ENCODE results near the gene CDH12. TPM values are rescaled to one million over a fixed set of nuclear protein-coding genes. Genes with fewer than 3 reads are reported as not detected.

The CDH12 gene
- total RNA-seq, 2 donors from 2014 or later: 0.90 to 1.9 TPM

GRCh38 chr5:22835686-22836085 lies 17.5 kb downstream of the CDH12 start:
- H3K9me3 Mint-ChIP-seq: no peaks in the 10 kb centered on the region
- no peak for TF ChIP-seq CTCF (conservative IDR thresholded peaks at IDR 0.05)
- no peak overlapping the region for H3K27ac Mint-ChIP-seq
- no peaks in the 10 kb centered on the region for H3K4me1 Mint-ChIP-seq
- WGBS, 2 experiments (ENCODE audit: insufficient coverage in 1 of 2, insufficient read length in 1 of 2): 83 to 100% methylated on average over 1 of the region's 1 CpG
- H3K4me1 ChIP-seq (ENCODE audit: control insufficient read depth, insufficient read depth, low read length): no peaks in the 10 kb centered on the region
- no peak overlapping the region for H3K27ac ChIP-seq (ENCODE audit: low read depth, low read length)
- H3K4me3 ChIP-seq (ENCODE audit: low read length): no peak overlapping the region
- H3K27me3 Mint-ChIP-seq (ENCODE audit: insufficient read depth): peaks cover 2% of the 10 kb centered on the region
- H3K9me3 ChIP-seq (ENCODE audit: control insufficient read depth, low read length): no peaks in the 10 kb centered on the region
- no peaks in the 10 kb centered on the region for H3K36me3 Mint-ChIP-seq (ENCODE audit: low read depth)
- no peak for DNase-seq
- H3K4me3 Mint-ChIP-seq: no peak overlapping the region
- H3K9ac ChIP-seq (ENCODE audit: extremely low read depth, low read length, poor library complexity, severe bottlenecking): no peak overlapping the region
- H3K27me3 ChIP-seq (ENCODE audit: control insufficient read depth, insufficient read depth, low read length, poor library complexity, severe bottlenecking): no peaks in the 10 kb centered on the region
- no peaks in the 10 kb centered on the region for H3K36me3 ChIP-seq (ENCODE audit: control insufficient read depth, insufficient read depth, low read length)

GRCh38 chr5:22793463-22793862 lies 59.7 kb downstream of the CDH12 start:
- 86 to 95% methylated on average over 1 to 2 of the region's 2 CpGs for WGBS, 2 experiments (ENCODE audit: insufficient coverage in 1 of 2, insufficient read length in 1 of 2)
- Mint-ChIP-seq H3K4me3 (no peak overlapping the region), H3K36me3 (ENCODE audit: low read depth) (no peaks in the 10 kb centered on the region), H3K27ac (no peak overlapping the region), H3K27me3 (ENCODE audit: insufficient read depth) (no peaks in the 10 kb centered on the region), H3K9me3 (no peaks in the 10 kb centered on the region), H3K4me1 (no peaks in the 10 kb centered on the region)
- TF ChIP-seq CTCF (conservative IDR thresholded peaks at IDR 0.05): no peak
- Histone ChIP-seq H3K9me3 (ENCODE audit: control insufficient read depth, low read length) (no peaks in the 10 kb centered on the region), H3K36me3 (ENCODE audit: control insufficient read depth, insufficient read depth, low read length) (no peaks in the 10 kb centered on the region), H3K4me1 (ENCODE audit: control insufficient read depth, insufficient read depth, low read length) (no peaks in the 10 kb centered on the region), H3K9ac (ENCODE audit: extremely low read depth, low read length, poor library complexity, severe bottlenecking) (no peak overlapping the region), H3K27ac (ENCODE audit: low read depth, low read length) (no peak overlapping the region), H3K4me3 (ENCODE audit: low read length) (no peak overlapping the region), H3K27me3 (ENCODE audit: control insufficient read depth, insufficient read depth, low read length, poor library complexity, severe bottlenecking) (no peaks in the 10 kb centered on the region)
- no peak for DNase-seq

GRCh38 chr5:22787807-22788206 lies 65.3 kb downstream of the CDH12 start:
- H3K36me3 ChIP-seq (ENCODE audit: control insufficient read depth, insufficient read depth, low read length): no peaks in the 10 kb centered on the region
- H3K4me3 ChIP-seq (ENCODE audit: low read length): no peak overlapping the region
- DNase-seq: no peak
- H3K27ac ChIP-seq (ENCODE audit: low read depth, low read length): no peak overlapping the region
- H3K27me3 Mint-ChIP-seq (ENCODE audit: insufficient read depth): no peaks in the 10 kb centered on the region
- no peaks in the 10 kb centered on the region for H3K4me1 ChIP-seq (ENCODE audit: control insufficient read depth, insufficient read depth, low read length)
- no peaks in the 10 kb centered on the region for H3K9me3 ChIP-seq (ENCODE audit: control insufficient read depth, low read length)
- TF ChIP-seq CTCF (conservative IDR thresholded peaks at IDR 0.05): no peak
- no peaks in the 10 kb centered on the region for H3K9me3 Mint-ChIP-seq
- H3K4me1 Mint-ChIP-seq: no peaks in the 10 kb centered on the region
- H3K27ac Mint-ChIP-seq: no peak overlapping the region
- H3K36me3 Mint-ChIP-seq (ENCODE audit: low read depth): no peaks in the 10 kb centered on the region
- H3K9ac ChIP-seq (ENCODE audit: extremely low read depth, low read length, poor library complexity, severe bottlenecking): no peak overlapping the region
- H3K27me3 ChIP-seq (ENCODE audit: control insufficient read depth, insufficient read depth, low read length, poor library complexity, severe bottlenecking): no peaks in the 10 kb centered on the region
- no peak overlapping the region for H3K4me3 Mint-ChIP-seq
- WGBS, 2 experiments (ENCODE audit: insufficient coverage in 1 of 2, insufficient read length in 1 of 2): 100% methylated on average over 1 of the region's 1 CpG

Data from endodermal cell (in vitro differentiated cells).